Panc1 (cell line): ENCODE measurements around the gene CDYL.

Source experiments
- CTCF ChIP-seq: fragments of 450-650 bp; IDR thresholded peaks from 2 replicates; pipeline ENCODE4 v1.5.1; 2017; ENCODE audit warnings: mild to moderate bottlenecking
- REST ChIP-seq, 2 experiments: IDR thresholded peaks; 2 replicates each; pipeline ENCODE4 v1.6.1; 2011 to 2012; ENCODE audit warnings: low read depth in 2 of 2, control low read depth in 1 of 2, low read length in 1 of 2, mild to moderate bottlenecking in 1 of 2, moderate library complexity in 1 of 2; ENCODE audit not compliant: insufficient read depth in 1 of 2
- SIN3A ChIP-seq: IDR thresholded peaks from 2 replicates; pipeline ENCODE4 v1.6.1; 2012; ENCODE audit warnings: low read depth, mild to moderate bottlenecking, low read length, moderate library complexity, borderline replicate concordance; ENCODE audit not compliant: insufficient read depth
- TCF7L2 ChIP-seq: IDR thresholded peaks from 2 replicates; pipeline ENCODE4 v1.6.1; 2011; ENCODE audit warnings: mild to moderate bottlenecking, low read depth, low read length, inconsistent platforms

- no peak for TF ChIP-seq CTCF
- no peak for TF ChIP-seq SIN3A
- TF ChIP-seq REST (IDR thresholded peaks at IDR 0.05; ENCODE audit: insufficient read depth in 1 of 2, low read depth in 2 of 2, low read length in 1 of 2) = no peak
- TF ChIP-seq TCF7L2 = no peak
Observed at GRCh38 chr6:4903751-4904370, 127.7 kb downstream of the CDYL start.
